SH-SY5Y (cell line): ENCODE measurements around the gene GPR149.

Source experiments
- GATA2 ChIP-seq: IDR thresholded peaks from 2 replicates; pipeline ENCODE4 v1.6.1; 2011; ENCODE audit warnings: mild to moderate bottlenecking, low read depth, low read length
- GATA3 ChIP-seq: IDR thresholded peaks from 2 replicates; pipeline ENCODE4 v1.6.1; 2011; ENCODE audit warnings: low read depth, mild to moderate bottlenecking, low read length, moderate library complexity

The GPR149 gene, protein sequence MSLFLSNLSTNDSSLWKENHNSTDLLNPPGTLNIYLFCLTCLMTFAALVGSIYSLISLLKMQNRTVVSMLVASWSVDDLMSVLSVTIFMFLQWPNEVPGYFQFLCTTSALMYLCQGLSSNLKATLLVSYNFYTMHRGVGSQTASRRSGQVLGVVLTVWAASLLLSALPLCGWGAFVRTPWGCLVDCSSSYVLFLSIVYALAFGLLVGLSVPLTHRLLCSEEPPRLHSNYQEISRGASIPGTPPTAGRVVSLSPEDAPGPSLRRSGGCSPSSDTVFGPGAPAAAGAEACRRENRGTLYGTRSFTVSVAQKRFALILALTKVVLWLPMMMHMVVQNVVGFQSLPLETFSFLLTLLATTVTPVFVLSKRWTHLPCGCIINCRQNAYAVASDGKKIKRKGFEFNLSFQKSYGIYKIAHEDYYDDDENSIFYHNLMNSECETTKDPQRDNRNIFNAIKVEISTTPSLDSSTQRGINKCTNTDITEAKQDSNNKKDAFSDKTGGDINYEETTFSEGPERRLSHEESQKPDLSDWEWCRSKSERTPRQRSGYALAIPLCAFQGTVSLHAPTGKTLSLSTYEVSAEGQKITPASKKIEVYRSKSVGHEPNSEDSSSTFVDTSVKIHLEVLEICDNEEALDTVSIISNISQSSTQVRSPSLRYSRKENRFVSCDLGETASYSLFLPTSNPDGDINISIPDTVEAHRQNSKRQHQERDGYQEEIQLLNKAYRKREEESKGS

DNA sequence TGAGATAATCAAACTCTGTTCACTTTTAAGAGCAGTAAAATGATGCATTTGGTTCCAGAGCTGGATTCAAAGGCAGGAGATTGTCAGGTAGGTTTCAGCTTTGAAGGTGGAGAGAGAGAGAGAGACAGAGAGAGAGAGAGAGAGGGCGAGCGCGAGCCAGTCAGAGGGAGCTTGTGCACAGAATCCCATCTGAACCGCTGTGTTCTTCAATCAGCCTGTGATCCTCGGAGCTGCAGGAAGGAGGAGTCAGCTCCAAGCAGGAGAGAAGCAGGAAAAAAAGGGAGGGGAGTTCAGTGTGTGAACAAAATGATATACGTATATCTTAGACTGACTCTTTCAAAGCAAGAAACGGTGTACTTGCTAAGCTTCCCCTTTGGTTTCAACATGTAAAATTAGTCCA lies at the start of gene GPR149:
Gene GPR149 (minus strand): TSS at position 177 of the 400 bp plus-strand sequence. CDS start 575 bp downstream, outside the sequence.
- TF ChIP-seq GATA3 = no peak
- TF ChIP-seq GATA2 = no peak

DNA sequence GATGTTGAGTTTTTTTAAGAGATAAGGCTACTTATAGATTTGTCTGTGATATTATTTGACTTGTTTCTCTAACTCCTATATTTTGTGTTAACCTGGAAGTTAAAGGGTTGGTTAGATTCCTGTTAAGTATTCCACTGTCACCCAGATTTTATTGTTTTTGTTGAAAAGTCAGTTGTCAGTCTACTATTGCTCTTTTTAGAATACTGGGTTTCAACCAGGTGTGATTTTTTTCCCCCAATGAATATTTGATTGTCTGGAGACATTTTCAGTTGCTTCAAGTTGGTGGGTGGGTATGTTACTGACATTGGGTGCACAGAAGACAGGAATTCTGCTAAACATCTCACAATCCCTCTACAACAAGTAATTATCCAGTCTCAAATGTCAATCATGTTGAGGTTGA lies 43.8 kb upstream of the GPR149 start:
- TF ChIP-seq GATA2 (no peak), GATA3 (no peak)

DNA sequence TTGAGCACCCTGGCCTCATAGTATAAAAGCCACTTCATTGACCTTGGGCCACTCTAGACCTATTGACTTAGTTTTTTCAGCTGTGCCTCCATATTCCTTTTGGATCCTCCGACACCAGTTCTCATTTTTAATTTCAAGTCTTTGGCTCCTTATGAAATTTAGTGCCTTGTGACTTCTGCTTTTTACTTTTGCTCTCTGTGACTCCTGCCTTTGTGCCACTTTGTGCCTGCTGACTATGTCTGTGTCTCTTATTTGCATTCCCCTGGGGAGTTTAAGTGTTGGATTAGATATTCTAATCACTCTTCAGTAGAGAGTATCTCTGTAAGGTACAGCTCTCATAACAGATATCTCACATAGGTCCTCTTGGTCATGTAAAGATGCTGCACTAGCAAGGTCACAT lies 39.6 kb upstream of the GPR149 start:
- no peak for TF ChIP-seq GATA3
- TF ChIP-seq GATA2 = no peak

DNA sequence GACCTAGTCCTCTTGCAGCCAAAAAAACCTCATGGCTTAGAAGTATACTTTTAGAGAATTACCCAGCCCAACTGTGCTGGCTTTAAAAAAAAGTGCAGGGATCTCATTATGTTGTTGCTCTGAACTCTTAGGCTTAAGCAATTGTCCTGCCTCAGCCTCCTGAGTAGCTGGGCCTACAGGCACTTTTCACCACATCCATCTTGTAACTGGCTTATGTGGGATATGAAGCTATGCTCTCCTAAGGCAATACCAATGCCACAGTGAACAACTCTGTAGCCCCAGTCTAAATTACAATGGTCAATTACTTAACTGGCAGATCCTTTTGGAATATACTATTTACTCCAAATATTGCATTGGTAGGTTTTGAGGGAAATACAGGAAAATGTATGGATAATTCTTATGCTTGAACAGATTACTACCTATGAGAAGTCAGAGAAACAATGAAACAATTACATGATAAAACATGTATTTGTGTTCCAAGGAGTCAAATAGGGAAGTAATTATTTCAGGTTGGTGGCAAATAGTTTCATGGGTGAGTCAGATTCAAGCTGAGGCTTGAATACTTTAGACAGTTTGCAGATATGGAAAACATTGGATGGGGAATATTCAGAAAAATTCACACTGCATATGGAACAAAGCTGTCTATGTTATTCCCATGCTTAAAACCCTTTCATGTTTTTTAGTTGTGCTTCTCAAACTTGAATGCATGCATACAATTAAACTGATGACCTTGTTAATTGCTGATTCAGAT lies 34.6 kb upstream of the GPR149 start:
- TF ChIP-seq GATA2 = no peak
- no peak for TF ChIP-seq GATA3

DNA sequence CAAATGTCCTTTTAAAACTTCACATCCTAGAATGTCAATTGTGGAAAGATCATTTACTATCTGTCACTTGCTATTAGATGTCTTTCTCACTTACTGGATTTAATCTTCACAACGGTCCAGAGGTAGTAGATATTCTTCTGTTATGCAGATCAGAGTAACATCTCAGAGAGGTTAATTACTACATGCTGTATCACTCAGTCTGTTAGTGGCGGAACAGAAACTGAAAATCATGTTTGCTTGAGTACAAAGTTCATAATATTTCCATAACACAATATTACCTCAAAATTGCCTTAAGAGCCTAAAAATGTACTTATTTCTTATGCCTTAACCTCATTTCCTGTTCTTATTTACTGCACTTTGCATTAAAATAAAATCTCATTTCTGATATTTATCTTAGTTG lies 28.6 kb upstream of the GPR149 start:
- no peak for TF ChIP-seq GATA3
- TF ChIP-seq GATA2 = no peak

DNA sequence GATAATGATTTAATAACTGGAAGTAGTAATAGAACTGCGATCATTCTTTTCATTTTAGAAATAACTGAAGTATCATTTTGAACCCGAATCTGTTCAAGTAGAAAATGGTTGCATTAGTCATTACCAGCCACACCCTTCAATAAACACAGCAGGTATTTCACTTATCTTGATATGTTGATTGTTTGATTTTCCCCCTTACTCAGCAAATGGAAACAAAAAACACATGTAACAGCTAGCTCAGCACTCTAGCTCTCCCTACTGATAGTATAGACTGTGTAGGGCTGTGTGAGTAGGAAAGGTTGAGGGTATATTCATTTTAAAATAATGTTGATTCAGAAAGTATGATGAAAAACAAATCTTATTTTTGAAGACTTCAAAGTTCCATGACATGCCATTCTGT lies 1.1 kb upstream of the GPR149 start:
- TF ChIP-seq GATA2 = no peak
- TF ChIP-seq GATA3 = no peak

DNA sequence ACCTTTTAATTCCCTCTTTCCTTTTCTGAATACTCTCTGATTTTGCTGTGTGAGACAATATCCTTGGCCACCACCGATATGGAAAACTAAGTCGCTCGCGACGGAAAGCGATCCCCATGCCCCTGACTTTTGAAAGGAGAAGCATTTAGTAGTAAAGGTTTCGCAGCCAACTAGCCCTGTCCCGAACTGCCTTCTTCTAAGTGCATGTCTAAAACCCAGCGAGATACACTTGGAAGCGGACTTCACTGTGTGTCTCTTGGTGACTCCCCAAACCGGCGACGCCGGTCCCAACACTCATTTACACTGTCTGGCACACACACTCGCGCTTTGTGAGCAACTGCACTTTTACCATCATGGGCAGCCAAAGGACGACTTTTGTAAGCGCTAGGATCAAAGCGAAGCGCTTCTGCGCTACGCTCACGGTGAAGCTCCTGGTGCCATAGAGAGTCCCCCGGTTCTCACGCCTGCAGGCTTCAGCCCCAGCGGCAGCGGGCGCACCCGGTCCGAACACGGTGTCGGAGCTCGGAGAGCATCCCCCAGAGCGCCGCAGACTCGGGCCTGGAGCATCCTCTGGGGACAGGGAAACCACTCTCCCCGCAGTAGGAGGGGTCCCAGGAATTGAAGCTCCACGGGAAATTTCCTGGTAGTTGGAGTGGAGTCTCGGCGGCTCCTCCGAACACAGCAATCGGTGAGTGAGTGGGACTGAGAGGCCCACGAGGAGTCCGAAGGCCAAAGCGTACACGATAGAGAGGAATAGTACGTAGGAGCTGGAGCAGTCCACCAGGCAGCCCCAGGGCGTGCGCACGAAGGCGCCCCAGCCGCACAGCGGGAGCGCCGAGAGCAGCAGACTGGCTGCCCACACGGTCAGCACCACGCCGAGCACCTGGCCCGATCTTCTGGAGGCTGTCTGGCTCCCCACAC lies 1.4 kb downstream of the GPR149 start:
- TF ChIP-seq GATA2 = no peak
- no peak for TF ChIP-seq GATA3

DNA sequence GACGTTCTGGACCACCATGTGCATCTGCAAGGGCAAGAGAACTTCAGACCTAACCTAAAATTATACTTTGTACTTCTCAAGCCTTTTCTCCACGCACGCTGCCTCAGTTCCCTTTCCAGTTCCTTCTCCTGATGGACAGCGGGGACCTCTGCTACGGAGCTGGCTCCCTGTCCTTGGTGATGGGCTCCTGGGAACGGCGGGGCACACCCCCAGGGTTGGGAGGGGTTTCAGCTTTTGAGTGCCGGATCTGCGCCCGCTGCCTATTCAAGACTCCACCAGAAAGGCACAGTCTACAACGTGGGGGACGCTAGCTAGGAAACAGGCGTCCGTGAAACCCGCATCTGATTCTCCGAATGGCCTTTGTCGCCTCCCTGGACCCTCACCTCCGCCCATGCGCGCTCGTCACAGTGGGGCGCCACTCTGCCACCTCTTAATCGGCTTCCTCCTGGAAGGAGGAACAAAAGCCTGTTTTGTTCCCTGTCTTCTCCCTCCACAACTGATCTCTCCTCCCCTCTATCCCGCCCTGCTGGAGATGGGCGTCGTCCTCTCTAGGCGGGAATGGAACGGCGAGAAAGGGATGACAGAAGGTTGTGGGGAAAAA lies 2.2 kb downstream of the GPR149 start:
- TF ChIP-seq GATA2 (no peak), GATA3 (no peak)

DNA sequence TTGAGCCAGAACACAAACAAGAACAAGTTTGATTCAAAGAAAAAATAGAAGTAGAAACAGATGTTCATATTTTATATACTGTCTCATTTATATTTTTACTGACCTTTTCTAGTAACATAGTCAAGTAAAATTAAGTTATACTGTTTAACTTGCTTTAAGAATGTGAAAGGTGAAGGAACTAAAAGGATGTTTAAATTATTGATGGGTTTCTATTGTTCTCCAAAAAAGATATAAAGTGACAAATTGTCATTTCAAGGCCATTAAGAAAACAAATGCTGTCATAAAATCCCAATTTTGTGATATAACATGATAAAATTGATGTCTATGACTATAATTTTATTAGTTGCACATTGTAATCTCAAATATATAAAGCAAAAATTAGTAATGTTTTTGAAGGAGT lies 7.3 kb downstream of the GPR149 start:
- no peak for TF ChIP-seq GATA3
- no peak for TF ChIP-seq GATA2

DNA sequence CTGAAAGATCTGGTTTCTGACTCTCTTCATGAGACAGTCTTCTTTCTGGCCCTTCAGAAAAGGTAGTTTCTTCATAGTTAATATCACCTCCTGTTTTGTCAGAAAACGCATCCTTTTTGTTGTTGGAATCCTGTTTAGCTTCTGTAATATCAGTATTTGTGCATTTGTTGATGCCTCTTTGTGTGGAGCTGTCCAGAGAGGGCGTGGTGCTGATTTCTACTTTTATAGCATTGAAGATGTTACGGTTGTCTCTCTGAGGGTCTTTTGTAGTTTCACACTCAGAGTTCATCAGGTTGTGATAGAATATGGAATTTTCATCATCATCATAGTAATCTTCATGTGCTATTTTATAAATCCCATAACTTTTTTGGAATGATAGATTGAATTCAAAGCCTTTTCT lies 8.9 kb downstream of the GPR149 start:
- no peak for TF ChIP-seq GATA2

DNA sequence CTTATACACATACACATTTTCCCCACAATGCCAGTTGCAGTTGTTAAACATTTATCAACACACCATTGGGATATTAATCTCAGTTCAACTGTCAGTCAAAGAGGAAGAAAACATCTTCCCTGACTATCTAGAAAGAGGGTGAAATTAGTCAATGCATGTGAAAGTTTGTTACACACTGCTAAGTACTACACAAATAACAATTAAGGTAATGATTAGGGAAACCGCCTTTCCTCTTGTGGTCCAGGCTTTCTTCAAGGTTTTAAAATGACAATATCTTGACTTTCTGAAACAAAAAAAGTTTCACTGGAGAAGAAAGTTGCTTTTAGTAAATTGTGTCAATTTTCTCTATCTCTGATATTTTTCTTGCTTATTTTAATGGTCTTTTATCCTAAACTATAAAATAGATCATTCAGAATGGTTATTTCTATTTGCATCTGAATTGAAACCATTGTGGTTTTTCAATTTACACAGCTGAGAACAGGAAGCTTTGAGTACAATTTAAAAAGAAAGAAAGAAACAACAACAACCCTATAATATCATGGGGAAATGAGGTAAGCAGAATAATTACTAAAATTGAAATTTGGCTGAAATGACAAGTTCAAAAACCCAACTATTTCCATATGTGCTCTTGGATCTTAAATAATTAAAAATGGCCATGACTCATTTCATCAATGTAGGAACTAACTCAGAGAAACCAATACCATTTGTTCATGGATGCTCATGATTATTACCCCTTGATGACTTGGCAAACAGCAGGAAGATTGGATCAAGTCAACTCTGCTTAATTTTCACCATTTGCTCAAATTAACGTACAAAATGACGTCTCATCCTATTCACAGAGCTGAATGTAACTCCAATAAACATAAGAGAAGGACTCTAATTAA lies 31.7 kb downstream of the GPR149 start:
- no peak for TF ChIP-seq GATA3
- TF ChIP-seq GATA2 = no peak

DNA sequence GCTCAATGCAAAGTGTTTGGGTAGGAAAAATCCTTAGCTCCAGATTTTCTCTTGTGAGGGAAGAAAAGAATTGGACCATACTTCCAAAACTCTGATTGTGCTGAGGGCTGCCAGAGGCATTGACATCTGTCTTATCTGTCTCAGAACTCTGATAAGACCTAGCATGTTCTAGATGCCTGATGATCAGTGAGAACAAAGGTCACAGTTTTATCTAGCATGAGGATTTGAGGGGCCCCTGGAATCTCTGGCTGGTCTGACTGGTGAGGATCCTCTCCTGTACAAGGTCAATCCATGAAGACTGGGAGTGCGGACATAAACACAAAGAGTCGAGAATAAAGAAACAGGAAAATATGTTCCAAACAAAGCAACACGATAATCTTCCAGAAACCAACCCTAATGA lies 40.1 kb downstream of the GPR149 start:
- TF ChIP-seq GATA3 (no peak), GATA2 (no peak)

DNA sequence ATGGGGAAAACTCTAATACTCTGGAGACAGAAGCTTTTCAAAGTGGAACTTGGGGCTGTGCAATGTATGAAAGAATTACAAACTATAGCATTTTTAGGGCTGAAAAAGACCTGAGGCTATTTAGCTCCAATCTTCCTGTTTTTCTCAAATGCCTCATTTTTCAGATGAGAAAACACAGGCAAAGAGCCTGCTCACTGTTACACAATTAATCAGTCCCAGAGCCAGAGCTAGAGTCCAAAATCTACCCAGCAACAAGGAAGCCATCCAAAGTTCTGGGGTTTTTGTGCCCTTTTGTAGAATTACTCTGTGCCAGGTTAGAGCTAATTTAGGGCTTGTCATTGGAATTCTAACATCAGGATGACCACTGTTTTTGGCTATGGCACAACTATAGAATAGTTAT lies 45.5 kb downstream of the GPR149 start:
- no peak for TF ChIP-seq GATA2
- TF ChIP-seq GATA3 = no peak
